HG02588 (cell line): ENCODE results near the gene PNKD.
"Not testable (repeated sequence)": the region's sequence is repeated elsewhere in the genome, so short reads cannot be mapped to it uniquely, and the experiment has no call there.

Source experiments
- ATAC-seq: cut with Tn5 transposase; IDR thresholded peaks from one replicate; pipeline ENCODE4 v1.9.1; 2021; ENCODE audit warnings: mild to moderate bottlenecking, moderate library complexity; ENCODE audit not compliant: unreplicated experiment

Gene PNKD

GRCh38 chr2:218291318-218292047 lies 21.2 kb downstream of the PNKD start:
- no peak for ATAC-seq

GRCh38 chr2:218292048-218293014 lies 22.0 kb downstream of the PNKD start, which contains the start of gene TMBIM1:
TSS of gene TMBIM1 (minus strand) at chr2:218292503. CDS start at chr2:218282141, 10,362 bp downstream.
- ATAC-seq = peak; percentile 71

- no peak for ATAC-seq
Observed at GRCh38 chr2:218293715-218294429, 23.6 kb downstream of the PNKD start.

- no peak for ATAC-seq
Observed at GRCh38 chr2:218294430-218295022, 24.2 kb downstream of the PNKD start.

GRCh38 chr2:218295029-218295428 lies 24.7 kb downstream of the PNKD start:
- ATAC-seq = no peak

GRCh38 chr2:218296200-218296599 lies 25.9 kb downstream of the PNKD start:
- no peak for ATAC-seq

- no peak for ATAC-seq
Observed at GRCh38 chr2:218296847-218297246, 26.5 kb downstream of the PNKD start.

- ATAC-seq = no peak
Observed at GRCh38 chr2:218298314-218298875, 28.1 kb downstream of the PNKD start.

GRCh38 chr2:218300141-218300540 lies 29.8 kb downstream of the PNKD start:
- no peak for ATAC-seq

GRCh38 chr2:218301176-218301819 lies 31.0 kb downstream of the PNKD start:
- ATAC-seq = peak; percentile 80

GRCh38 chr2:218305383-218305782 lies 35.1 kb downstream of the PNKD start:
- no peak for ATAC-seq

- ATAC-seq = no peak
Observed at GRCh38 chr2:218306184-218306920, 36.0 kb downstream of the PNKD start.

- no peak for ATAC-seq
Observed at GRCh38 chr2:218307415-218308090, 37.2 kb downstream of the PNKD start.

GRCh38 chr2:218310853-218311540 lies 40.7 kb downstream of the PNKD start:
- ATAC-seq = no peak

- ATAC-seq = not testable (repeated sequence)
Observed at GRCh38 chr2:218311541-218312266, 41.4 kb downstream of the PNKD start.

GRCh38 chr2:218312267-218312756 lies 42.0 kb downstream of the PNKD start:
- ATAC-seq = no peak

- ATAC-seq = no peak
Observed at GRCh38 chr2:218313356-218313755, 43.0 kb downstream of the PNKD start.
